OCI-LY1 (cell line): ENCODE measurements around the gene ABLIM2.

Source experiments
- H2AFZ ChIP-seq: fragments of 200-600 bp; sonication (generic), shearing (Covaris generic); 2 replicates; pipeline ENCODE4 v1.6.0; 2014; ENCODE audit warnings: antibody characterized with exemption, mild to moderate bottlenecking, low read length
- H3F3A ChIP-seq: fragments of 200-600 bp; sonication (generic), shearing (Covaris generic); 2 replicates; pipeline ENCODE4 v1.6.0; 2014; ENCODE audit warnings: mild to moderate bottlenecking, antibody characterized with exemption, low read length, moderate library complexity; ENCODE audit not compliant: insufficient read depth
- H3K27ac ChIP-seq: fragments of 200-600 bp; sonication (generic); 2 replicates; pipeline ENCODE4 v1.5.1; 2014; ENCODE audit warnings: low read length, mixed run types, mild to moderate bottlenecking, low read depth; ENCODE audit not compliant: poor library complexity, severe bottlenecking
- H3K27me3 ChIP-seq: fragments of 200-600 bp; sonication (generic); 2 replicates; pipeline ENCODE4 v1.6.0; 2014; ENCODE audit warnings: antibody characterized with exemption, mild to moderate bottlenecking, low read length, moderate library complexity; ENCODE audit not compliant: insufficient read depth
- H3K36me3 ChIP-seq: fragments of 200-600 bp; sonication (generic); 2 replicates; pipeline ENCODE4 v1.6.1; 2014; ENCODE audit warnings: mild to moderate bottlenecking, antibody characterized with exemption, low read length, moderate library complexity, mixed read lengths; ENCODE audit not compliant: insufficient read depth
- H3K4me1 ChIP-seq: fragments of 200-600 bp; sonication (generic); 2 replicates; pipeline ENCODE4 v1.5.1; 2014; ENCODE audit warnings: mild to moderate bottlenecking, low read length, moderate library complexity; ENCODE audit not compliant: insufficient read depth, severe bottlenecking
- H3K4me2 ChIP-seq: fragments of 200-600 bp; sonication (generic), shearing (Covaris generic); 2 replicates; pipeline ENCODE4 v1.6.1; 2014; ENCODE audit warnings: low read length
- H3K4me3 ChIP-seq: fragments of 200-600 bp; sonication (generic); 2 replicates; pipeline ENCODE4 v1.5.1; 2014; ENCODE audit warnings: low read length, low read depth, mild to moderate bottlenecking, mixed read lengths; ENCODE audit not compliant: poor library complexity, severe bottlenecking
- H3K79me2 ChIP-seq: fragments of 200-600 bp; shearing (Covaris generic); 2 replicates; pipeline ENCODE4 v1.6.1; 2016; ENCODE audit warnings: mixed run types, low read length, mixed read lengths; ENCODE audit not compliant: insufficient read depth
- H3K9ac ChIP-seq: fragments of 200-600 bp; sonication (generic), shearing (Covaris generic); 2 replicates; pipeline ENCODE4 v1.6.1; 2014; ENCODE audit warnings: mild to moderate bottlenecking, low read length, mixed read lengths
- H3K9me2 ChIP-seq: fragments of 200-600 bp; sonication (generic), shearing (Covaris generic); 2 replicates; pipeline ENCODE4 v1.6.1; 2014; ENCODE audit warnings: low read depth, mild to moderate bottlenecking, low read length, mixed read lengths
- H3K9me3 ChIP-seq: fragments of 200-600 bp; shearing (Covaris generic); 2 replicates; pipeline ENCODE4 v1.6.1; 2014; ENCODE audit warnings: low read length, mixed read lengths
- H4K20me1 ChIP-seq: fragments of 200-600 bp; sonication (generic), shearing (Covaris generic); 2 replicates; pipeline ENCODE4 v1.6.0; 2016; ENCODE audit warnings: mild to moderate bottlenecking, low read length; ENCODE audit not compliant: insufficient read depth
- EZH2 ChIP-seq: fragments of 200-600 bp; sonication (generic), shearing (Covaris generic); IDR thresholded peaks from 2 replicates; pipeline ENCODE4 v1.8.0; 2017; ENCODE audit warnings: borderline replicate concordance, mixed run types, mild to moderate bottlenecking, antibody characterized with exemption, low read length, moderate library complexity, mixed read lengths
- TF ChIP-seq, protein P1 (sequence below): fragments of 200-600 bp; sonication (generic), shearing (Covaris generic); IDR thresholded peaks from 2 replicates; pipeline ENCODE4 v1.5.1; 2017; ENCODE audit warnings: mild to moderate bottlenecking, antibody characterized with exemption, low read length, moderate library complexity, mixed read lengths

The ABLIM2 gene

DNA sequence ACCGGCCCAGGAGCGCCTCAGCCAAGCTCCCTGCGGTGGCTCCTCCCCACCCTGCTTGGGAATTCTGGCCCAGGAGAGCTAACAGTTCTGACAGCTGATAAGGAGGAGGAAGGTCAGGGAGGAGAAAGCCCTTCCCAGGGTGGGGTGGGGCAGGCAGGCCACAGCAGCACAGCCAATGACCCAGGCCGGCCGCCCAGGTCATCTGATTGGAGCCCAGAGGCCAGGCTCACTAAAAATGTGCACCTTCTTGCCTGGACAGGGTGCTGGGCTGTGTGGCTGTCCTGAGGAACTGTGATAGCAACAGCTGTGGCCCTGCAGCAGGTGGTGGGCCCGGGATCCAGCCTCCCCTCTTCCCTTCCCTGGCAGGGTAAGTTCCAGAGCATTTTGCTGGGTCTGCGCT lies 23.2 kb upstream of the ABLIM2 start:
- Histone ChIP-seq H2AFZ (no peak overlapping the region), H3K36me3 (no peaks in the 10 kb centered on the region), H3K27ac (no peak overlapping the region), H3K4me2 (no peak overlapping the region), H3K9me2 (no peaks in the 10 kb centered on the region), H3F3A (no peaks in the 10 kb centered on the region), H3K27me3 (no peaks in the 10 kb centered on the region), H3K79me2 (no peaks in the 10 kb centered on the region), H3K4me1 (no peaks in the 10 kb centered on the region), H3K4me3 (no peak overlapping the region), H4K20me1 (no peaks in the 10 kb centered on the region), H3K9ac (no peak overlapping the region), H3K9me3 (no peaks in the 10 kb centered on the region)
- TF ChIP-seq EZH2, result no peak
- TF ChIP-seq, protein P1, sequence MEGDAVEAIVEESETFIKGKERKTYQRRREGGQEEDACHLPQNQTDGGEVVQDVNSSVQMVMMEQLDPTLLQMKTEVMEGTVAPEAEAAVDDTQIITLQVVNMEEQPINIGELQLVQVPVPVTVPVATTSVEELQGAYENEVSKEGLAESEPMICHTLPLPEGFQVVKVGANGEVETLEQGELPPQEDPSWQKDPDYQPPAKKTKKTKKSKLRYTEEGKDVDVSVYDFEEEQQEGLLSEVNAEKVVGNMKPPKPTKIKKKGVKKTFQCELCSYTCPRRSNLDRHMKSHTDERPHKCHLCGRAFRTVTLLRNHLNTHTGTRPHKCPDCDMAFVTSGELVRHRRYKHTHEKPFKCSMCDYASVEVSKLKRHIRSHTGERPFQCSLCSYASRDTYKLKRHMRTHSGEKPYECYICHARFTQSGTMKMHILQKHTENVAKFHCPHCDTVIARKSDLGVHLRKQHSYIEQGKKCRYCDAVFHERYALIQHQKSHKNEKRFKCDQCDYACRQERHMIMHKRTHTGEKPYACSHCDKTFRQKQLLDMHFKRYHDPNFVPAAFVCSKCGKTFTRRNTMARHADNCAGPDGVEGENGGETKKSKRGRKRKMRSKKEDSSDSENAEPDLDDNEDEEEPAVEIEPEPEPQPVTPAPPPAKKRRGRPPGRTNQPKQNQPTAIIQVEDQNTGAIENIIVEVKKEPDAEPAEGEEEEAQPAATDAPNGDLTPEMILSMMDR, result no peak

DNA sequence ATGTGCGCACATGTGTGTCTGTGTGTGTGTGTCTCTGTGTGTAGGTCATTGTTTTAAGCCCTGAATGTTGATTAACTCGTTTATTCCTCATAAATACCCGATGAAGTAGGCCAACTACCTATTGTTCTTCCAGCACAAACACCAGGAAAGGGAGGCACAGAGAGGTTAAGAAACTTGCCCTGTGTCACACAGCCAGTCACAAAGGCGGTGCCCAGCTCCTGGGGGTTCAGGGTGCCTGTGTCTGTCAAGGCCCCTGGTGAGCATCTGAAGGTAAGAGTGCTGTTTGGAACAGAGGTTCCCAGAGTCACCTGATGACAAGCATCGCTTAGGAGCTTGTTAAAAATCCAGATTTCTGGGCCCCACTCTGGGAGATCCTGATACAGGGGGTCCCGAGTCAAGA lies 22.5 kb upstream of the ABLIM2 start:
- Histone ChIP-seq H3K36me3 (no peaks in the 10 kb centered on the region), H3K9me2 (no peaks in the 10 kb centered on the region), H3F3A (no peaks in the 10 kb centered on the region), H3K9me3 (no peaks in the 10 kb centered on the region), H3K27ac (no peak overlapping the region), H3K4me3 (no peak overlapping the region), H3K9ac (no peak overlapping the region), H3K27me3 (no peaks in the 10 kb centered on the region), H4K20me1 (no peaks in the 10 kb centered on the region), H2AFZ (no peak overlapping the region), H3K4me2 (no peak overlapping the region), H3K79me2 (no peaks in the 10 kb centered on the region), H3K4me1 (no peaks in the 10 kb centered on the region)
- TF ChIP-seq, protein P1, result no peak
- TF ChIP-seq EZH2, result no peak

GRCh38 chr4:8180310-8181093 lies 21.9 kb upstream of the ABLIM2 start:
- no peak overlapping the region for H2AFZ ChIP-seq
- H4K20me1 ChIP-seq, result no peaks in the 10 kb centered on the region
- TF ChIP-seq, protein P1, result no peak
- no peak for TF ChIP-seq EZH2
- H3K4me2 ChIP-seq, result no peak overlapping the region
- no peaks in the 10 kb centered on the region for H3K9me3 ChIP-seq
- H3K36me3 ChIP-seq, result no peaks in the 10 kb centered on the region
- no peak overlapping the region for H3K9ac ChIP-seq
- no peaks in the 10 kb centered on the region for H3K79me2 ChIP-seq
- H3F3A ChIP-seq, result no peaks in the 10 kb centered on the region
- no peak overlapping the region for H3K4me3 ChIP-seq
- H3K27me3 ChIP-seq, result no peaks in the 10 kb centered on the region
- H3K9me2 ChIP-seq, result no peaks in the 10 kb centered on the region
- H3K27ac ChIP-seq, result no peak overlapping the region
- no peaks in the 10 kb centered on the region for H3K4me1 ChIP-seq
